CD4-positive, alpha-beta T cell treated with Interleukin-4 for 4 hours (primary cell): ENCODE measurements around the gene HP1BP3.
"Not testable (repeated sequence)": the region's sequence is repeated elsewhere in the genome, so short reads cannot be mapped to it uniquely, and the experiment has no call there.

Source experiments
- DNase-seq: peaks from one replicate; pipeline ENCODE4 v3.0.0-alpha.2; 2020

The HP1BP3 gene

GRCh38 chr1:20726118-20726911, 60.8 kb downstream of the HP1BP3 start:
- DNase-seq: no peak

- no peak for DNase-seq
These were observed 61.7 kb downstream of the HP1BP3 start for GRCh38 chr1:20725189-20726117.

GRCh38 chr1:20724364-20725188, 62.5 kb downstream of the HP1BP3 start:
- DNase-seq: no peak

- DNase-seq: no peak
These were observed 63.4 kb downstream of the HP1BP3 start for GRCh38 chr1:20723537-20724363.

GRCh38 chr1:20723159-20723536, 64.0 kb downstream of the HP1BP3 start:
- no peak for DNase-seq

- DNase-seq: no peak
These were observed 65.7 kb downstream of the HP1BP3 start for GRCh38 chr1:20721117-20722061.

- no peak for DNase-seq
These were observed 66.4 kb downstream of the HP1BP3 start for GRCh38 chr1:20720631-20721091.

- DNase-seq: no peak
These were observed 67.1 kb downstream of the HP1BP3 start for GRCh38 chr1:20719871-20720620.

- DNase-seq: no peak
These were observed 67.8 kb downstream of the HP1BP3 start for GRCh38 chr1:20719261-20719660.

GRCh38 chr1:20718343-20718882, 68.7 kb downstream of the HP1BP3 start:
- DNase-seq: not testable (repeated sequence)

GRCh38 chr1:20717452-20718342, 69.4 kb downstream of the HP1BP3 start, which contains the start of gene KIF17:
Gene KIF17 (minus strand): TSS chr1:20718007. CDS start chr1:20717706, 301 bp downstream.
- DNase-seq: peak; percentile 51

GRCh38 chr1:20716232-20716631, 70.9 kb downstream of the HP1BP3 start:
- no peak for DNase-seq

- DNase-seq: no peak
These were observed 71.7 kb downstream of the HP1BP3 start for GRCh38 chr1:20715406-20715805.

GRCh38 chr1:20713440-20713839, 73.7 kb downstream of the HP1BP3 start:
- DNase-seq: no peak

GRCh38 chr1:20712215-20712577, 74.9 kb downstream of the HP1BP3 start:
- DNase-seq: no peak

- no peak for DNase-seq
These were observed 75.6 kb downstream of the HP1BP3 start for GRCh38 chr1:20711285-20712214.
